GM03348 (cell line): ENCODE measurements around the gene AGFG2.
A peak's percentile ranks its signal among the peaks of the same experiment; 100 is the strongest.
"Not testable (repeated sequence)": the region's sequence is repeated elsewhere in the genome, so short reads cannot be mapped to it uniquely, and the experiment has no call there.

Source experiments
- DNase-seq: peaks from one replicate; pipeline ENCODE4 v3.0.0; 2012; ENCODE audit warnings: low spot score

AGFG2 gene

GRCh38 chr7:100552532-100552931, 13.5 kb downstream of the AGFG2 start:
- no peak for DNase-seq

GRCh38 chr7:100553032-100553431, 14.0 kb downstream of the AGFG2 start:
- DNase-seq, result no peak

GRCh38 chr7:100555701-100556100, 16.7 kb downstream of the AGFG2 start:
- no peak for DNase-seq

- peak; percentile 69 for DNase-seq
These were observed 17.5 kb downstream of the AGFG2 start for GRCh38 chr7:100556541-100556940.

GRCh38 chr7:100559127-100559526, 20.1 kb downstream of the AGFG2 start:
- DNase-seq, result no peak

GRCh38 chr7:100561491-100562194, 22.6 kb downstream of the AGFG2 start:
- DNase-seq, result no peak

- DNase-seq, result no peak
These were observed 23.4 kb downstream of the AGFG2 start for GRCh38 chr7:100562195-100563099.

GRCh38 chr7:100563100-100563564, 24.1 kb downstream of the AGFG2 start:
- no peak for DNase-seq

- DNase-seq, result peak; percentile 91
These were observed 24.9 kb downstream of the AGFG2 start for GRCh38 chr7:100563809-100564400.

GRCh38 chr7:100564405-100564804, 25.4 kb downstream of the AGFG2 start:
- not testable (repeated sequence) for DNase-seq

- DNase-seq, result no peak
These were observed 26.1 kb downstream of the AGFG2 start for GRCh38 chr7:100565133-100565571.

- DNase-seq, result no peak
These were observed 27.1 kb downstream of the AGFG2 start for GRCh38 chr7:100566018-100566531.

GRCh38 chr7:100567031-100567730, 28.2 kb downstream of the AGFG2 start:
- no peak for DNase-seq

- no peak for DNase-seq
These were observed 28.8 kb downstream of the AGFG2 start for GRCh38 chr7:100567751-100568175.

- DNase-seq, result no peak
These were observed 29.3 kb downstream of the AGFG2 start for GRCh38 chr7:100568176-100568895.

GRCh38 chr7:100568896-100569844, 30.2 kb downstream of the AGFG2 start:
- peak; percentile 30 for DNase-seq

GRCh38 chr7:100570954-100571828, 32.2 kb downstream of the AGFG2 start:
- DNase-seq, result no peak

- DNase-seq, result no peak
These were observed 32.8 kb downstream of the AGFG2 start for GRCh38 chr7:100571829-100572116.
